ENCODE data around the gene PTPRF. TPM values are rescaled to one million over a fixed set of nuclear protein-coding genes. Genes with fewer than 3 reads are reported as not detected.

Gene PTPRF
- total RNA-seq, 1 donor from 2014 or later: 71.1 TPM

- Histone ChIP-seq H3K36me3 (no peaks in the 10 kb centered on the region), H3K4me3 (peak overlapping the region; percentile 21), H3K27me3 (no peaks in the 10 kb centered on the region), H3K4me1 (peaks cover 27% of the 10 kb centered on the region), H3K9ac (no peak overlapping the region), H3K4me2 (peak overlapping the region; percentile 71), H3K9me3 (ENCODE audit: low read depth) (no peaks in the 10 kb centered on the region), H3K27ac (peak overlapping the region; percentile 83), H3K79me2 (ENCODE audit: low read depth) (no peaks in the 10 kb centered on the region), H3F3A (ENCODE audit: low read depth) (peaks cover 13% of the 10 kb centered on the region), H2AFZ (replicated peaks) (no peak overlapping the region), H4K20me1 (ENCODE audit: low read depth) (peaks cover 59% of the 10 kb centered on the region)
- Mint-ChIP-seq H3K4me1 (peaks cover 41% of the 10 kb centered on the region), H3K27ac (peak overlapping the region; percentile 72), H3K27me3 (ENCODE audit: insufficient read depth, low read depth) (peaks cover 8% of the 10 kb centered on the region), H3K9me3 (no peaks in the 10 kb centered on the region), H3K36me3 (peaks cover 34% of the 10 kb centered on the region), H3K4me3 (no peak overlapping the region)
- no peak for TF ChIP-seq CTCF (IDR thresholded peaks at IDR 0.05)
- TF ChIP-seq EZH2 (IDR thresholded peaks at IDR 0.05): no peak
- TF ChIP-seq EZH2phosphoT487 (IDR thresholded peaks at IDR 0.05): no peak
- peak; percentile 42 for DNase-seq (ENCODE audit: low spot score)
These were observed 42.5 kb downstream of the PTPRF start for GRCh38 chr1:43573066-43573800.

GRCh38 chr1:43576521-43576920 is 45.8 kb downstream of the PTPRF start:
- Mint-ChIP-seq H3K9me3 (no peaks in the 10 kb centered on the region), H3K27me3 (ENCODE audit: insufficient read depth, low read depth) (no peaks in the 10 kb centered on the region), H3K4me3 (no peak overlapping the region), H3K4me1 (peaks cover 28% of the 10 kb centered on the region), H3K27ac (no peak overlapping the region), H3K36me3 (peaks cover 43% of the 10 kb centered on the region)
- Histone ChIP-seq H3K4me2 (no peak overlapping the region), H3K79me2 (ENCODE audit: low read depth) (no peaks in the 10 kb centered on the region), H4K20me1 (ENCODE audit: low read depth) (peaks cover 42% of the 10 kb centered on the region), H3K4me3 (no peak overlapping the region), H3K27ac (no peak overlapping the region), H3K9ac (no peak overlapping the region), H3K36me3 (no peaks in the 10 kb centered on the region), H3F3A (ENCODE audit: low read depth) (peaks cover 13% of the 10 kb centered on the region), H3K27me3 (no peaks in the 10 kb centered on the region), H2AFZ (replicated peaks) (no peak overlapping the region), H3K9me3 (ENCODE audit: low read depth) (no peaks in the 10 kb centered on the region), H3K4me1 (peaks cover 27% of the 10 kb centered on the region)
- no peak for TF ChIP-seq CTCF (IDR thresholded peaks at IDR 0.05)
- TF ChIP-seq EZH2phosphoT487 (IDR thresholded peaks at IDR 0.05): no peak
- TF ChIP-seq EZH2 (IDR thresholded peaks at IDR 0.05): no peak
- DNase-seq (ENCODE audit: low spot score): no peak

GRCh38 chr1:43577655-43578542 is 47.2 kb downstream of the PTPRF start:
- no peak overlapping the region for H3K4me3 Mint-ChIP-seq
- H3K9ac ChIP-seq: no peak overlapping the region
- H3K36me3 Mint-ChIP-seq: peaks cover 36% of the 10 kb centered on the region
- peaks cover 4% of the 10 kb centered on the region for H3F3A ChIP-seq (ENCODE audit: low read depth)
- H2AFZ ChIP-seq (replicated peaks): no peak overlapping the region
- no peak overlapping the region for H3K4me2 ChIP-seq
- no peaks in the 10 kb centered on the region for H3K36me3 ChIP-seq
- no peaks in the 10 kb centered on the region for H3K9me3 ChIP-seq (ENCODE audit: low read depth)
- no peaks in the 10 kb centered on the region for H3K79me2 ChIP-seq (ENCODE audit: low read depth)
- no peak overlapping the region for H3K4me3 ChIP-seq
- H3K9me3 Mint-ChIP-seq: no peaks in the 10 kb centered on the region
- DNase-seq (ENCODE audit: low spot score): no peak
- no peak for TF ChIP-seq EZH2 (IDR thresholded peaks at IDR 0.05)
- no peak for TF ChIP-seq CTCF (IDR thresholded peaks at IDR 0.05)
- no peak for TF ChIP-seq EZH2phosphoT487 (IDR thresholded peaks at IDR 0.05)
- H4K20me1 ChIP-seq (ENCODE audit: low read depth): peaks cover 28% of the 10 kb centered on the region
- H3K27ac ChIP-seq: no peak overlapping the region
- H3K4me1 Mint-ChIP-seq: peaks cover 17% of the 10 kb centered on the region
- no peaks in the 10 kb centered on the region for H3K27me3 ChIP-seq
- H3K4me1 ChIP-seq: peaks cover 16% of the 10 kb centered on the region
- H3K27ac Mint-ChIP-seq: peak overlapping the region; percentile 50
- H3K27me3 Mint-ChIP-seq (ENCODE audit: insufficient read depth, low read depth): no peaks in the 10 kb centered on the region
